LNCaP clone FGC (cell line): ENCODE results near the gene ETV3.

Experiments used
- DNase-seq: peaks from one replicate; pipeline ENCODE4 v3.0.0-alpha.2; 2011; ENCODE audit warnings: low read depth
- H3K4me3 ChIP-seq: 2 replicates; pipeline ENCODE4 v1.5.1; 2011; ENCODE audit warnings: mild to moderate bottlenecking, low read depth, low read length, control low read depth
- CTCF ChIP-seq: IDR thresholded peaks from 2 replicates; pipeline ENCODE4 v1.5.1; 2012; ENCODE audit warnings: mild to moderate bottlenecking; ENCODE audit not compliant: control insufficient read depth, insufficient read depth; ENCODE audit errors: extremely low read depth

ETV3 gene

GRCh38 chr1:157161901-157162300, 23.7 kb upstream of the ETV3 start:
- no peak for DNase-seq
- TF ChIP-seq CTCF: no peak
- no peak overlapping the region for H3K4me3 ChIP-seq

- H3K4me3 ChIP-seq: no peak overlapping the region
- no peak for TF ChIP-seq CTCF
- DNase-seq: no peak
Measured at GRCh38 chr1:157158967-157159366, 20.8 kb upstream of the ETV3 start.

- no peak for TF ChIP-seq CTCF
- no peak for DNase-seq
- no peak overlapping the region for H3K4me3 ChIP-seq
Measured at GRCh38 chr1:157157501-157158190, 19.5 kb upstream of the ETV3 start.

GRCh38 chr1:157156058-157156541, 17.9 kb upstream of the ETV3 start:
- DNase-seq: no peak
- TF ChIP-seq CTCF: peak; percentile 86
- no peak overlapping the region for H3K4me3 ChIP-seq

- DNase-seq: no peak
- TF ChIP-seq CTCF: no peak
- no peak overlapping the region for H3K4me3 ChIP-seq
Measured at GRCh38 chr1:157155658-157156057, 17.5 kb upstream of the ETV3 start.

GRCh38 chr1:157154940-157155514, 16.8 kb upstream of the ETV3 start:
- H3K4me3 ChIP-seq: no peak overlapping the region
- DNase-seq: no peak

More at GRCh38 chr1:157154940-157155514, 16.8 kb upstream of the ETV3 start:
- no peak for TF ChIP-seq CTCF
